Stimulated activated CD4-positive, alpha-beta T cell treated with anti-CD3 and anti-CD28 coated beads, Interleukin-15, amount 100 ng/mL, for 48 hours (primary cell): Measurements from ENCODE around the gene SPOCK2.

Experiments used
- DNase-seq, 2 donors: peaks; one replicate each; pipeline ENCODE4 v3.0.0-alpha.2; 2020; ENCODE audit warnings: low read depth in 2 of 2

Gene SPOCK2

DNA sequence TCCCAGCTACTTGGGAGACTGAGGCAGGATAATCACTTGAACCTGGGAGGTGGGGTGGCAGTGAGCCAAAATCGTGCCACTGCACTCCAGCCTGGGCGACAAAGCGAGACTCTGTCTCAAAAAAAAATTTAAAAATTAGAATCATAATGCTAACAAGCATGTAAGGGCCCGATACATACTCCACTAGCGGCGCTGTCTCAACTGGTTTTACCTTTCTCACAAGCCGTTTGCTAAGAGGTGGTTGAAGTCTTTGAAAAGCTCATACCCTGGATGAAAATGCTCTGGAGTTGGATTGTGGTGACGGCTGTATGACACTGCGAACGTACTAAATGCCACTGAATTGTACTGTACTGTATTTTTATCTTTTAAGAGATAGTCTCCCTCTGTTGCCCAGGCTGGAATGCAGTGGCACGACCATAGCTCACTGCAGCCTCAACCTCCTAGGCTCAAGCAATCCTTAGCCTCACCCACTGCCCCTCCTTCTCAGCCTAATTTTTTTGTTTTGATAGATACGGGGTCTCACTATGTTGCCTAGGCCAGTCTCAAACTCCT, 29.9 kb downstream of the SPOCK2 start:
- no peak for DNase-seq

DNA sequence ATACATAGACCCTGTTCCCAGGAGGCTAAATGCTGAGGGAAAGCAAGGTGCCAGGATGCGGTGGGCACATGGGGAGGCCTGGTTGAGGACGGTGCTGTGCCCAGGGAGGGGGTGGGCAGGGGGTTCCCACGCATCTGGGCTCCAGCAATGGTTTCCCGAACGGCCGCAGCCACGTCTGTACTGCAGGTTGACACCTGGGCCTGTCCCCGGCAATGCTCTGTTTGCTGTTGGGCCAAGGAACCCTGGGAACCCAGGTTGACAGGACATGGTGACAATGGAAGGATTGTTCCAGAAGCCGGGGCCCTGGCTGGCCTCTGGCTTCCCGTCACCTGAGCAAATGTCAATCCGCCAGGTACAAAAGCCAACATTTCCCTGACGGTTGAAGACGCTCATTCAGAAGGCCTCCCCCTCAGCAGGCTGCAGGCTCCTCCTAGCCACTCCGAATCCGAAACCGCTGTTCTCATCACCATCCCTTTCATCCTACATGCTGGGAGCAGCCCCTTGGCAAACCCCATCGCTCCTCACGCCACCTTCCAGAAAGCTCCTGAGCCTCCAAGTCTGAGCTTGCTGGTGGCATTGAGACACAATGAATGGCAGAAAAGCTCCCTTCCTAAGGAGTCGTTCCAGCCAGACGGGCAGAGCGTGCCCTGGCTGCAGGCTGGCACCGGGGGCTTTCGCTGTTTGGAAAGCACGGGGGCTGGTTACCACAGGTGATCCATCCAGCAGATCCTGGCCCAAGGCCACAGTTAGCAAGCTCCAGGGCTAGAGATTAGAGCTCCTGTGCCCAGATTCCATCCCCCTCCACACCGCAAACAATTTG, 31.2 kb downstream of the SPOCK2 start:
- no peak for DNase-seq

DNA sequence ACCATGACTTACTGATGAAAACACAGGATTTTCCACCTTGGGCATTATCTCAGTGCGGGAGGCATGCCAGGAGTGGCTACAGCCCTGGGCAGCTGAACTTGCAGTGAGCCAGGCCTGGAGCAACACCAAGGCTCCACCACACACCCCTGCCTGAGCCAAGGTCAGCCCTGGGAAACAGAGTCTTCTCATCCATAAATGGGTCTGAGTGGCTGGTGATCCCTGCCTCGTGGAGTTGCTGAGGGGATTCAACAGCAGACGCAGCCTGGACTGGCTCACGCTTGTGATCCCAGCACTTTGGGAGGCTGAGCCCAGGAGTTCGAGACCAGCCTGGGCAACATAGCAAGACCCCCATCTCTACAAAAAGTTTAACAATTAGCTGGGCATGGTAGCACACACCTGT, 32.2 kb downstream of the SPOCK2 start:
- DNase-seq, result no peak

DNA sequence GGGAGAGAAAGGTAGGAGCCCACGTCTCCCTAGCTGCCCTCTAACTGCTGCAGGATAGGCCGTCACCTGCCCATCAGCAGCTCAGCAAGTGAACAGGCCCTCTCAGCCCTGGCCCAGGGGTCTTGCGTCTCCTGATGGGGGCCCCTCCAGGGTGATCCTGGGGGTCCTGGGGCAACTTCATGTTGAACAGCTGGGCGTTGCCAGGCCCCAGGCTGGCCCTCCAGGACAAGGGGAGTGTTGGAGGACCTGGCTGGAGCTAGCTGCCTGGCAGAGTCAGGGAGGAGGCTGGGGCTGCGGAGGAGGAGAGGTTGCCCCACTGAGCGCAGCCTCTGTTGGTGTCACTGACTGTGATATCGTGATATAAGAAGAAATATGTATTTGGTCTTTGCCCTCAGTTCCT, 34.7 kb downstream of the SPOCK2 start:
- DNase-seq, result no peak

DNA sequence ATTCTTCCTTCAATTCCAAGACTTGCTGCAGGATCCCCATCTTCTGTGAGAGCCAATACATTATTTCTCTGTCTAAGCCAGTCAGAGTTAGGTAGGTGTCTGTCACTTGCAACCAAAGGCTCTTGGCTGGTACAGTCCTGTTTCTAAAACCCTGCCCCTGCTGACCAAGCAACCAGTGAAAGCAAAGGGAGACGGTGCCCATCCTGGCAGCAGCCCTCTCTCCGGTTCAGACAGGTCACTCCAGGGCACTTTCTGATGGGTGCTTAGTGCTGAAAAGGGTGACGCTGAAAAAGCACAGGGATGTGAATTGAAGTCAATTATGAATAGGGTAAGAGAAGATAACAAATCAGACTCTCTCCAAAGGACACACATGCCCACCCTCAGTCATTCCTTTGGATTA, 37.5 kb downstream of the SPOCK2 start:
- DNase-seq, result no peak

DNA sequence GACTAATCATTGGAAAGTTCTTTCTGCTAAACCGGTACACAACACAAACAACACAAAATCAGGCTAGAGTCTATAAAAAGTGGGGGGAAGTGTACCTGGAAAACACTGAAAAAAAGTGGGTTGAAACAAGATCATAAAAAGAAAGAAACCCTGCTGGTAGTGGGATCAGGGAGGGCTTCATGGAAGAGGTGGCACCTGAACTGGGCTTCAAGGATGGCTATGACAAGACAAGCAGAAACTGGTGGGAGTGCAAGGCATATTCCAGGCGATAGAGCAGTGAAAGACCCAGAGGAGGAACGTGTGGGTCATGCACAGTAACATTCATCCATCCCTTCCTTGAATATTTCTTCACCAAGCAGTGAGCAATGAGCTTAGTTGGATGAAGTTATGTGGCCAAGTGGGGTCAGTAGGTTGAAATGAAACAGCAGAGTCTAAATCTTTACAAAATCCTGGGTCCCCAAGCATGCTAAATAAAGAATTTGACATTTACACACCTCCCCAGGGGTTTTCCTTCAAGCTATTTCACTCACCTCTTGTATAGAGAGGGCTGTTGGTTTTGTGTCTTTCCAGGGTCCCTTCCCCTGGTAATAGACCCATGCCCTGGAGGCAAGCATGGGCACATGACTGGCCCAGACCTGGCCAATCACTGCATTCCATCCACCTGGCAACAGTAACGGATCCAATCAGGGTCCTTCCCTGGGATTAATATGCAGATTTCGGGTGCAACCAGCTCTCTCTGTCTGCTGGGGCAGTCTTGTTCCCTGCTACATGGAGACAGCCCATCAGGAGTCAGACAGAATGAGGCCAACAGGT, 38.2 kb downstream of the SPOCK2 start:
- DNase-seq, result no peak

DNA sequence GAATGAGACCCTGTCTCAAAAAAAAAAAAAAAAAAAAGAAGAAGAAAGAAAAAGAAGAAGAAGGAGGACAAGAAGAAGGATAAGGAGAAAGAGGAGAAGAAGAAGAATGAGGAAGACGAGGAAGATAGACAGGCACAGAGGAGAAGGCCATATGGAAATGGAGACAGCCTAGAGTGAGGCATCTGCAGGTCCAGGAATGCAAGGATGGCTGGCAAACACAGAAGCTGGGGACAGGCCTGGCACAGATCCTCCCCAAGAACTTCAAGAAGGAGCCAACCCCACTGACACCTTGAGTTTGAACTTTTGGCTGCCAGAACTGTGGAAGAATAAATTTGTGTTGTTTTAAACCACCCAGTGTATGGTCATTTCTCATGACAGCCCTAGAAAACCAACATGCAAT, 38.9 kb downstream of the SPOCK2 start:
- no peak for DNase-seq

DNA sequence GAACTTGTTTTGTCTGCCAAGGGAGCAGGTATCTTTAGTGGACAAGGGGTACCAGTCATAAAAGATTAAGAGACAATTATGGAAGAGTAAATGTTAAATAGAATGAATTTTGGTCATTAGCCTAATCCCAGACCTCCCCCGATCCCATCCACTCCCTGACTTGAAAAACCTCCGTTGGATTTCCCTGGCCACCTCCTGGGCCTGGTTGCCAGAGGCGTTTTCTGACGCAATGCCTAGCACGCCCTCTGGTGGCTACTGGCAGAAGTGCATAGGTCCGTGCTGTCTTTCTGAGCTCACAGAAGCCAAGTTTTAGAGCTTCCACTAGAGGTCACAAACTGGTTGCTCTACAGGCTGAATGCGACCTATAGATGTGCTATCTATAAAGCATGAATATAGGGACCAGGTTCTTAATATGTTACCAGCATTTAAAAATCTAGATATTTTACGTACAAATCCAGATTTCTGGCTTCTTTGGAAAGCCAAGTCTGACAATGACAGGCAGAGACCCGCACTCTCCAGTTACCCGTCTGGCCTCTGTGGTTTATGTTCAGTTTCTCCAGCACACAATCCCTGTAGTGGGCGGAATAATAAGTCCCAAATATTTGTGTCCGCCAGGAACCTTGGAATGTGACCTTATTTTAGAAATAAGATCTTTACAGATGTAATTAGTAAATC, 39.8 kb downstream of the SPOCK2 start:
- DNase-seq, result peak; percentile 78 to 90

DNA sequence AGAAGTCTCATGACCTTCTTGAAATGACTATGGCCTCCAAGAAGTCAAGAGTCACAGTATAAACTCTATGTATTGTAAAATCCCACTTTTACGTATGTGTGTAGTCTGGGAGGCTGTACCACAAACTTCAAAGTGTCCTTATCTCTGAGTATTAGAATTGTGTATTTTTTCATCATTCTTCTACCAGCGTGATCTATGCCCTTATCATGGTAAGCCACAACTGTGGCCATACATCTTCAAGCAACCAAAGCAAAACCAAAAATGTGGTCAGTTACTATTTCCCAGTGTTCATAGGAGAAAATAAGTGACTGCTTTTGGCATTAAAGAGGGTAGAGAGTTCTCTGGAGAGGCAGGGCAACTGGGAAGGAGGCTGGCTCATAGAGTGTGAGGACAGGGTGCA, 42.8 kb downstream of the SPOCK2 start:
- DNase-seq, result no peak

DNA sequence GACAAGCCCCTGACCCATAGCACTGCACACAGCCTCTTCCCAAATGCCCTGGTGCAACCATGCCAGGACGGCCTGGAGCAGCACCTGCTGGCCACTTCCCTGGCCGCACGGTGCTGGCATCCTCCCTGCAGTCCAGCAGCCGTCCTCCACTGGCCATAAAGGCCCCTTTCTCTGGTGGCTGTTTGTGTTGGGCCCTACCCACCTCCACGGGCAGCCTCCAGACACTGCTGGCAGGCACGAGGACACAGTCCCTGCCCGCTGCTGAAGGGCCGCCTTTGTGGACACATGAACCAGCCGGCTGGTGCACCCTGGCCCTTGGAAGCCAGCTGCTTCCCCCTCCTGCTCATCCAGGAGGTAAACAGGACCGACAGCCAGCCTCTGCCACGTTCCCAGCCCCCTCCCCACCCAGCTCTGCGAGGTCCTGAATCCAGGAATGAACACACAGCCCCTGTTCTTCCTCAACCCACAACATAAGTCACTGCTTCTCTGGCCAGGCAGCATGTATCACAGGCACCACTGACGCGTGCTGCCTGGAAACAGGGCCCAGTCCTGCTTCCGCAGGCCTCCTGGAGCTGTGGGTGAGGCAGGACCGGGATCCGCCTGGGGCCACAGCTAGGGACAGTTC, 43.8 kb downstream of the SPOCK2 start:
- DNase-seq, result no peak

DNA sequence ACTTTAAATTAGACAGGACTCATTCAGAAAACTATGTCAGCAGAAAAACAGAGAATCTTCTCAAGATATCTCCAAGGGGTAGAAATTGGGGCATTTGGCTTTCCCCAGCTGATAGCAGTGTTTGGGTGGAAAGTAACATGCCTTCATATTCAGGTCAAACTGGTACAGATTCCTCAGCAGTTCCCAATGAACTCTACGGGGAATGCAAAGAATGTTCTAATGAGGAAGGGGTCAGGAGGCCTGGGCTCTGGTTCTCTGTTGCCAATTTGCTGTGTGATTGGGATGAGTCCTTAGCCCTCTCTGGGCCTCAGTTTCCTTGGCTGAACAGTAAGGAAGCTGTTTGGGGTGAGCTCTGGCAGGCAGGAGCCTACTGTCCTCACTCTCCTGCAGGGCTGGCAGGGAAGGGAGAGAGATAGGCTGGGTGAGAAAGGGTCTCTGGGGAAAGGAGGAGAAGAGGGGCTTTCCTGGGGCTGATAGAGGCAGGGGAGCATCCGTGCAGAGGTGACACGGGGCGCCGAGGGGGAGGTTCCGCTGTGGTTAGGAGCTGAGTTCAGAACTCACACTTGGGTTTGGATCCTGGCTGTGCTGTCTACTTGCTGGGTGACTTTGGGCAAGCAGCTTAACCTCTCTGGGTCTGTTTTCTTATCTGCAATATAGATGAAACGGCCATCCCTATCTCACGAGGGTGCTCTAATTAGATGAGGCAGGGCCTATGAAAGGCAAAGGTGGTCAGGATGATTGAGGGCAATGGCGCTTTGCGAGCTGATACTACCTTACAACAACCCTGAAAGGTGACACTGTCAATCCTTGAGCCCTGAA, 45.1 kb downstream of the SPOCK2 start:
- DNase-seq, result no peak

DNA sequence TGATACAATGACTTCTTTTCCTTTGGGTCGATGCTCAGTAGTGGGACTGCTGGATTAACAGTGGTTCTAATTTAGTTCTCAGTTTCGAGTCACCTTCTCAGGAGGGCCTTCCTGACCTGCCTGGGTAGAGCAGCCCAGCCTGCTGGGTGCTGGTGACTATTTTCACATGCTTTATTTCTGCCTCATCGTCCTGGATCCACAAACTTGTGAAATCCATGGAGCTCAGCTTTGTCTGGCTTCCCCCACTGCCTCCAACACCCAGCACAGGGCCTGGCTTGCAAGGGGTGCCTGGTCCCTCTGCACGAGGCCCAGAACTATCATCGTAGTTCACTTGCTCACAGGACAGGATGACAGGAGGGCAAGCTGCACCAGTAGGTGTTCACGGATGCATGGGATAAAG, 46.9 kb downstream of the SPOCK2 start:
- no peak for DNase-seq

DNA sequence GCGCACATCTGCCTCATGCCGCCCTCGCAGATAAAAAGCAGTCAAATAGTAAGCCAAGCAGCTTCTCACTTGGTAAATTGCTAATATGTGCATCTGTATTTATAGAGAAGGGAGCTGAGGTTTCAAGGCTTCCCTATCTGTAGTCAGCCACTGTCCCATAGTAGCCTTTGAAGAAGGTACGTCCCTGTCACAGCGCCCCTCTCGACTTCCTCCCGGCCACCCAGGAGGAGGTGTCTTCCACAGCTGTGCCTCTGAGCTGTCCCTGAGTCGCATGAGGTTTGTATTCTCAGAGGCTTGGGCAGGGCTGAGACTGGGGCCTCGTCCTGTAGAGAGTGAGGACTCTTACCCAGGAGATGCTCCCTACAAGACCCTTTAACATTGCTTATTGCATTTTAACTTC, 49.0 kb downstream of the SPOCK2 start:
- no peak for DNase-seq

DNA sequence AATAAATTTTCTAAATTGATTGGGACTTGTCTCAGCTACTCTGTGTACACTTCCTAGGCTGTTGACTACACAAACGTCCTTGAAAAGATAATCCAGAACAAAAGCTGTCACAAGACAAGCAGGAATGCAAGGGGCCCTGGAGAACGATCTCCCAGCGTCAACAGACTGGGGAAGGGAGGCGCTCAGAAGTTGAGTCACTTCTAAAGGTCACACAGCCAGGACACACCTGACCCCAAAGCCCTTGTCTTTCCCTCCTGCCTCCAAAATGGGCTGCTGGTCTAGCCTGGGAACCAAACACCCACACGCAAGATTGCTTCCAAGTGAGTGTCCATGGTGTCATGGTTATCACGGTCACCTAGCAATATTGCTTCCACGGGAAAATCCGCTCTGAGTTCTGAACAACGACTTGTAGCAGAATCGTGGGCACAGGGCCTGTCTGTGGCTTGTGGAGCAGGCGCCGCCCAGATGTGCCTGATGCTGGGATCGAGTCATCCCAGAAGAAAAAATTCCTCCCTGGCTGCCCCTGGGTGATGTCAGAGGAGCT, 49.8 kb downstream of the SPOCK2 start:
- no peak for DNase-seq

DNA sequence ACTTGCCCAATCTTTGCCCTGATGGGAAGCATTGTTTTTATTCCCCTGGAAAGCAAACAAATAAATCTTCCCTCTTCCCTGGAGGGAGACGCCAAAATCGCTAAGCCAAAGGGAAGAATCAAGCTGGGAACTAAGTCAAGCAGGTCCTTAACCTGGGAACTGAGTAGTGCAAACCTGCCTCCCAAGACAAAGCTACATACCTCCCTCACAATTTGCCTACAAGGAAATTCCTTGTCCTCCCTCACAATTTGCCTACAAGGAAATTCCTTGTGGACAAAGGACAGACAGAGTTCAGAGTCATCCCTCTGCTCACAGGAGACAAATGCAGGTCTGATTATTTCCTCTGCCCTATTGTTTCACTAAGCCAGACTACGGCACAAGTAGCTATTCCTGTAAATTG, 50.5 kb downstream of the SPOCK2 start:
- no peak for DNase-seq

DNA sequence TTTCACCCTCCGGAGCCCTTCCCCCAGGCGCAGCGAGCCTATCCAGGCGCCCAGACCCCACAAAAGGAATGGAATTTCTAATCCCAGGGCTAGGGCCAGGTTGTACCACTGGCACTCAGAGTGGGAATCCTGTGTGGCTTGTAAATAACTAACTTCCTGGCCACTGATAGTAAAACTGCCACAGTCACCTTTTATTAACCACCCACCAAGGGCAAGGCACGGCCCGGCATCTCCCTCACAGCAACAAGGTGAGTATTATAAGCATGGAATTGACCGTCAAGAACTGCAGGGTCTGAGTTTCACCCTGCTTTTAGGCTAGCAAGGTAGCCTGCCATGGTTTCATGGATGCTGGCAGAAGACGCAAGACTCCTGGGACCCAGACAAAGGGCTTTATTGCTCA, 51.1 kb downstream of the SPOCK2 start:
- no peak for DNase-seq

DNA sequence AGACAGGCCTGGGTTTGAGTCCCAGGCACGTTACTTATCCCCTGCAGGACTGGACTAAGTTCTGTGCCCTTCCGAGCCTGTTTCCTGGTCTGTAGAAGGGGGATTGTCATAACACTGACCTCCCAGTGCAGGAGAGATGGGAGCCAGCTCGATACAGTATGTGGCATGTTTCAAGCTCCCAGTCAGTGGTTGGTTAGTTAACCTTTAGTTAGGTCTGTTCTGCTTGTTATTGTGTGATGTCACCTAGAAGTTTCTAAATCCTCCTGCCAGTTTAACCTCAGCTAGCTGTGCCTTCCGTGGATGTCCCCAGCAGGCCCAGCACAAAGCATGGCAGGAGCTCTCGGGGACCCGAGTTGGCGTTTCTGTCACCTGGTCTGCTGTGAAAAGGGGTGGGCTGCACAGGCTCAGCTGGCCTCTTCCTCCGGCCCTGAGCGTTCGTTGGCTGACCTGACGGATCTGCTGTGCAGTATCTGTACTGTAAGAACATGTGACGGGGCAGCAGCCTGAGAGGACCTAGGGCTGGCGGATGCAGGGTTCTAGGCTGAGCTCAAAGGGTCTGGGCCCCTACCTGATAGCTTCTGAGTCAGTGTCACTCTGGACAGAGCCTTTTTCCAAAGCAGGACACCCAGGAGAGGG, 53.0 kb downstream of the SPOCK2 start:
- no peak for DNase-seq

DNA sequence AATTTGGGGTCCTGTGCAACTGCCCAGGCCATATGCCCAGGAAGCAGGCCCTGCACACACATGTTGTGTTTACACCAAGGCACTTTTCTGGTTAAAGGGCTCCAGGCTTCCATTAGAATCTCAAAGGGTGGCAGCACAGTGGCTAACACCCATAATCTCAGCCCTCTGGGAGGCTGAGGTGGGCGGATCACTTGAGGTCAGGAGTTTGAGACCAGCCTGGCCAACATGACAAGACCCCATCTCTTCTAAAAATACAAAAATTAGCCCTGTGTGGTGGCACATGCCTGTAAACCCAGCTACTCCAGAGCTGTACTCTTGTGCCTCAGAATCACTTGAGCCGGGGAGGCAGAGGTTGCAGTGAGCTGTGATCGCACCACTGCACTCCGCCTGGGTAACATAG, 53.6 kb downstream of the SPOCK2 start:
- no peak for DNase-seq

DNA sequence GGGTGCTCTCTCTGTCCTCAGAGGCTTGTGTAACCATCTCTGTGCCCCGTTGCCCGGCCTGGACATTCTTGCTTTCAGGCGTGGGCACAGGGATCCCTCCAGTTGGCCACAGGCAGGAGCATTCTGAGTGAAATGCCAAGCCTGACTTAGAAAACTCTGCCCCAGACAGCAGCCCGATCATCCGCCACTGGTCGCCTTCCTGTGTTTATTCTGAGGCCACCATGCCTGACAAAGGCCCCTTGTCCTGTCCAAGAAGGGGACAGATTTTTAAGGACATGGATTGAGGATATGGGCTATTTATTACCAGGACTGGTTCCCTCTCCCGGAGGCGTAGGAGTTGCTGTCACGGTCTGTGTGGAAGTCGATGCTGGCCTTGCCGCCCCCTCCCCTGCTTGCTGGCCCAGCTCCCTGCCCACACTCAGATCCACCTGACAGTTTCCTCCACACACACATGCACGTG, 54.3 kb downstream of the SPOCK2 start:
- DNase-seq, result no peak
